ENCODE data around the gene ACAA2.
"Not testable (repeated sequence)": the region's sequence is repeated elsewhere in the genome, so short reads cannot be mapped to it uniquely, and the experiment has no call there.

ACAA2 gene

GRCh38 chr18:49845629-49846360 is 32.5 kb upstream of the ACAA2 start:
- DNase-seq (ENCODE audit: low read depth), result no peak

- no peak for DNase-seq (ENCODE audit: low read depth)
These were observed 31.6 kb upstream of the ACAA2 start for GRCh38 chr18:49844903-49845302.

GRCh38 chr18:49843778-49844625 is 30.7 kb upstream of the ACAA2 start:
- no peak for DNase-seq (ENCODE audit: low read depth)

GRCh38 chr18:49843131-49843530 is 29.8 kb upstream of the ACAA2 start:
- no peak for DNase-seq (ENCODE audit: low read depth)

GRCh38 chr18:49842656-49843055 is 29.3 kb upstream of the ACAA2 start:
- no peak for DNase-seq (ENCODE audit: low read depth)

- DNase-seq (ENCODE audit: low read depth), result no peak
These were observed 28.2 kb upstream of the ACAA2 start for GRCh38 chr18:49841236-49842217.

GRCh38 chr18:49839012-49839411 is 25.7 kb upstream of the ACAA2 start:
- DNase-seq (ENCODE audit: low read depth), result no peak

GRCh38 chr18:49838381-49838780 is 25.0 kb upstream of the ACAA2 start:
- no peak for DNase-seq (ENCODE audit: low read depth)

GRCh38 chr18:49837889-49838288 is 24.6 kb upstream of the ACAA2 start:
- no peak for DNase-seq (ENCODE audit: low read depth)

- DNase-seq (ENCODE audit: low read depth), result not testable (repeated sequence)
These were observed 24.0 kb upstream of the ACAA2 start for GRCh38 chr18:49837316-49837835.

- DNase-seq (ENCODE audit: low read depth), result no peak
These were observed 22.1 kb upstream of the ACAA2 start for GRCh38 chr18:49835405-49835804.

- no peak for DNase-seq (ENCODE audit: low read depth)
These were observed 20.9 kb upstream of the ACAA2 start for GRCh38 chr18:49834258-49834657.

GRCh38 chr18:49833814-49834213 is 20.5 kb upstream of the ACAA2 start:
- no peak for DNase-seq (ENCODE audit: low read depth)

GRCh38 chr18:49832221-49832647 is 18.9 kb upstream of the ACAA2 start:
- no peak for DNase-seq (ENCODE audit: low read depth)

- DNase-seq (ENCODE audit: low read depth), result no peak
These were observed 14.7 kb upstream of the ACAA2 start for GRCh38 chr18:49827996-49828395.

GRCh38 chr18:49819823-49820671 is 6.7 kb upstream of the ACAA2 start:
- DNase-seq (ENCODE audit: low read depth), result peak; percentile 22

GRCh38 chr18:49819071-49819662 is 5.8 kb upstream of the ACAA2 start:
- DNase-seq (ENCODE audit: low read depth), result no peak

GRCh38 chr18:49817947-49818346 is 4.6 kb upstream of the ACAA2 start:
- DNase-seq (ENCODE audit: low read depth), result no peak

- no peak for DNase-seq (ENCODE audit: low read depth)
These were observed 2.6 kb upstream of the ACAA2 start for GRCh38 chr18:49815927-49816326.

GRCh38 chr18:49814147-49814499 is 790 bp upstream of the ACAA2 start:
- DNase-seq (ENCODE audit: low read depth), result no peak

- no peak for DNase-seq (ENCODE audit: low read depth)
These were observed 339 bp downstream of the ACAA2 start for GRCh38 chr18:49813069-49813318.

Measured in activated T-helper 1 cell treated with Interleukin-2 at 50 U/mL for 16 hours (primary cell).